VCaP (cell line): ENCODE data around the gene CCDC69.

Experiments
- H3K27ac ChIP-seq: fragments of 450-650 bp; 2 replicates; pipeline ENCODE4 v1.5.1; 2017
- TF ChIP-seq, protein P1 (sequence below): fragments of 450-650 bp; conservative IDR thresholded peaks from 2 replicates; pipeline ENCODE4 v1.5.1; 2017; ENCODE audit warnings: mild to moderate bottlenecking, moderate library complexity

CCDC69 gene

GRCh38 chr5:151196556-151197290, 27.2 kb downstream of the CCDC69 start:
- TF ChIP-seq, protein P1, sequence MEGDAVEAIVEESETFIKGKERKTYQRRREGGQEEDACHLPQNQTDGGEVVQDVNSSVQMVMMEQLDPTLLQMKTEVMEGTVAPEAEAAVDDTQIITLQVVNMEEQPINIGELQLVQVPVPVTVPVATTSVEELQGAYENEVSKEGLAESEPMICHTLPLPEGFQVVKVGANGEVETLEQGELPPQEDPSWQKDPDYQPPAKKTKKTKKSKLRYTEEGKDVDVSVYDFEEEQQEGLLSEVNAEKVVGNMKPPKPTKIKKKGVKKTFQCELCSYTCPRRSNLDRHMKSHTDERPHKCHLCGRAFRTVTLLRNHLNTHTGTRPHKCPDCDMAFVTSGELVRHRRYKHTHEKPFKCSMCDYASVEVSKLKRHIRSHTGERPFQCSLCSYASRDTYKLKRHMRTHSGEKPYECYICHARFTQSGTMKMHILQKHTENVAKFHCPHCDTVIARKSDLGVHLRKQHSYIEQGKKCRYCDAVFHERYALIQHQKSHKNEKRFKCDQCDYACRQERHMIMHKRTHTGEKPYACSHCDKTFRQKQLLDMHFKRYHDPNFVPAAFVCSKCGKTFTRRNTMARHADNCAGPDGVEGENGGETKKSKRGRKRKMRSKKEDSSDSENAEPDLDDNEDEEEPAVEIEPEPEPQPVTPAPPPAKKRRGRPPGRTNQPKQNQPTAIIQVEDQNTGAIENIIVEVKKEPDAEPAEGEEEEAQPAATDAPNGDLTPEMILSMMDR = no peak
- H3K27ac ChIP-seq = no peak overlapping the region

DNA sequence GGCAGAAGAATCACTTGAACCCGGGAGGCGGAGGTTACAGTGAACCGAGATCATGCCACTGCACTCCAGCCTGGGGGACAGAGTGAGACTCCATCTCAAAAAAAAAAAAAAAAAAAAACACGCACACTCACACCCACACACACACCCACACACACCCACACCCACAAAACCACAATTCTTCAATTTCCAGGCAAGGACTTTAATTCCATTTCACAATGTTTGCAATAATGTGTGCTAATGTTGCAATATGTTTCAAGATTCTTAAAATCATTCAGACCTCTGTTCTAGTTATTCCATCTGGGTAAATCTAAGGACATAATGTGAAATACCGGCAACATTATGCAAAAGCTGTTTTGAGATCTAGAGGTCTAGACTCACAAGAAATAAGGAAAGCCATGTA, 28.3 kb downstream of the CCDC69 start:
- H3K27ac ChIP-seq = no peak overlapping the region
- TF ChIP-seq, protein P1 = no peak

GRCh38 chr5:151192626-151193025, 31.3 kb downstream of the CCDC69 start:
- H3K27ac ChIP-seq = no peak overlapping the region
- TF ChIP-seq, protein P1 = no peak

DNA sequence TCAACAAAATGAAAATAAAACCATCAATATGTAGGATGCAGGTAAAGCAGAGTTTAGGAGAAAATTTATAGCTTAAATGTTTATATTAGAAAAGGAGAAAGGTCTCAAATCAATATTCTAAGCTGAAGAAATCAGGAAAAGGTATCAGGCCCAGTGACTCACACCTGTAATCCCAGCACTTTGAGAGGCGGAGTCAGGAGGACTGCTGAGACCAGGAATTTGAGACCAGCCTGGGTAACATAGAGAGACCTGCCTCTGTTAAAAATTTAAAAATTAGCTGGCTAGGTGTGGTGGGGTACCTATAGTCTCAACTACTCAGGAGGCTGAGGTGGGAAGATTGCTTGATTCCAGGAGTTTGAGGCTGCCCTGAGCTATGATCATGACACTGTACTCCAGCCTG, 32.2 kb downstream of the CCDC69 start:
- TF ChIP-seq, protein P1 = no peak
- no peak overlapping the region for H3K27ac ChIP-seq

GRCh38 chr5:151189151-151189550, 34.7 kb downstream of the CCDC69 start:
- TF ChIP-seq, protein P1 = no peak
- no peak overlapping the region for H3K27ac ChIP-seq

DNA sequence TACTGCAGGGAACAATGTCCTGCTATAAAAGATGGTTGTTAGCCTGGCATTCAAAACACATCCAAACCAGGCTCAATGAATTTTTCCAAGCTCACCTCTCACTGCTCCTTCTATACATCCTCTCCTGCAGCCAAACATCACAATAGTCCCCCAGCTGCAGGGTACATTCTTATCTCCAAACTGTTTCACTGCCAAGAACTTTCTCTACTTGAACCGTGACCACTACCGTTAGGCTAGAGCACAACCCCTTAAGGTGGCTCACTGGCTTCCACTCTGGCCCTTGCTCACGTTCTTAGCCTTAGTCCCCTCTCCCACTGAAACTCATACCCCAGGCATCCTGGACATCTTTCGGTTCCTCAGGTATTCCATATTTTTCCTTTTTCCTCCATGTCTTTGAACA, 37.4 kb downstream of the CCDC69 start:
- no peak overlapping the region for H3K27ac ChIP-seq
- TF ChIP-seq, protein P1 = no peak

GRCh38 chr5:151186052-151186451, 37.8 kb downstream of the CCDC69 start:
- H3K27ac ChIP-seq = no peak overlapping the region
- TF ChIP-seq, protein P1 = no peak
